ENCODE data around the gene CFTR.
"Not testable (repeated sequence)": the region's sequence is repeated elsewhere in the genome, so short reads cannot be mapped to it uniquely, and the experiment has no call there.

CFTR gene

GRCh38 chr7:117479225-117480054 is at the start of gene CFTR:
TSS of gene CFTR (plus strand) at chr7:117480025. CDS start at chr7:117480095, 70 bp downstream.
- no peak for DNase-seq

GRCh38 chr7:117435475-117436043 is 44.3 kb upstream of the CFTR start:
- no peak for DNase-seq

GRCh38 chr7:117444646-117445045 is 35.2 kb upstream of the CFTR start:
- no peak for DNase-seq

- no peak for DNase-seq
Measured at GRCh38 chr7:117445206-117445605, 34.6 kb upstream of the CFTR start.

GRCh38 chr7:117446220-117446815 is 33.5 kb upstream of the CFTR start:
- DNase-seq: no peak

GRCh38 chr7:117448655-117449054 is 31.2 kb upstream of the CFTR start:
- DNase-seq: no peak

- DNase-seq: no peak
Measured at GRCh38 chr7:117458977-117459583, 20.7 kb upstream of the CFTR start.

- no peak for DNase-seq
Measured at GRCh38 chr7:117459735-117460134, 20.1 kb upstream of the CFTR start.

- not testable (repeated sequence) for DNase-seq
Measured at GRCh38 chr7:117460815-117461214, 19.0 kb upstream of the CFTR start.

GRCh38 chr7:117468174-117468573 is 11.7 kb upstream of the CFTR start:
- no peak for DNase-seq

GRCh38 chr7:117470777-117471176 is 9.0 kb upstream of the CFTR start:
- DNase-seq: no peak

GRCh38 chr7:117472335-117472734 is 7.5 kb upstream of the CFTR start:
- no peak for DNase-seq

- no peak for DNase-seq
Measured at GRCh38 chr7:117476557-117477215, 3.1 kb upstream of the CFTR start.

- no peak for DNase-seq
Measured at GRCh38 chr7:117478836-117479224, 995 bp upstream of the CFTR start.

- DNase-seq: no peak
Measured at GRCh38 chr7:117480055-117480362, 184 bp downstream of the CFTR start.

- DNase-seq: no peak
Measured at GRCh38 chr7:117480978-117481377, 1.2 kb downstream of the CFTR start.

- no peak for DNase-seq
Measured at GRCh38 chr7:117485118-117485620, 5.3 kb downstream of the CFTR start.

GRCh38 chr7:117489016-117489415 is 9.2 kb downstream of the CFTR start:
- no peak for DNase-seq

- DNase-seq: no peak
Measured at GRCh38 chr7:117489430-117489829, 9.6 kb downstream of the CFTR start.

GRCh38 chr7:117489911-117490310 is 10.1 kb downstream of the CFTR start:
- no peak for DNase-seq

- no peak for DNase-seq
Measured at GRCh38 chr7:117492649-117493048, 12.8 kb downstream of the CFTR start.

GRCh38 chr7:117493460-117493859 is 13.6 kb downstream of the CFTR start:
- no peak for DNase-seq

GRCh38 chr7:117495308-117495707 is 15.5 kb downstream of the CFTR start:
- no peak for DNase-seq
